ENCODE data around the gene PHLDB2. TPM values are rescaled to one million over a fixed set of nuclear protein-coding genes. Genes with fewer than 3 reads are reported as not detected.

PHLDB2 gene
- total and polyA plus RNA-seq, 10 of the 15 experiments (the other 5 are each of a cell fraction or from before 2014, with no cell fraction given): 0.03 to 0.67 (median 0.40) TPM

DNA sequence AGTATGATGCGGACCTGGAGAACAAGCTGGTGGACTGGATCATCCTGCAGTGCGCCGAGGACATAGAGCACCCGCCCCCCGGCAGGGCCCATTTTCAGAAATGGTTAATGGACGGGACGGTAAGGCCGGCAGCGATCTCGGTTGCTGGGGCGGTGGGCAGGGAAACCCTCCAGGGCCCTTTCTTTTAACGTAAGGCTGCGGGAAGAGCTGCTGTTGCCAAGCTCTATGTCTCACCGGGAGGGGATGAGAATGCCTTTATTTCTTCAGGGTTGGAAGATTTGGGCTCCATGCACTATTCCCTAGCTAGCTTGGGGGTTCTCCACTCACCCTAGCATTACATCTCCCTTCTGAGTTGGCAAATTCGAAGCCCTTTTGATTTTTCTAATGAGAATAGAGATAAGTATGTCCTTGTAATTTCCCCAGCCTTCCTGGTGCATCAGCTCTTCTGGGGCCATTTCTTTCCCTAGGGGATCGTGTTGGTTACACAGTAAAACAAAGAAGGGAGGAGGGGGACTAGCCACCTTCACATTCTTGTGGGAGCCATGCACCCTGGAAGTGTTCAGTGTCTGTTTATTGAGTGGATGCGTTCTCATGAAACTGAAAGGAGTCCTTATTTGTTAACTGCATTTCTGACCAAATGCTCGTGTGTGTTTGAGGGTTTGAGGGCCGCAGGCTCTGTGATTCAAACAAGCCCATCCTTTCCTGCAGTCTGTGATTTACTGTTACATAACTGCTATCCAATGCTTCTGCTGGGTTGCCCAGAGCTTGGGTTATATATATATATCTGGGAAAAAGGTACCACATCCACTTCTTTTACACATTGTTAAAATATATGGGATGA, 140.6 kb downstream of the PHLDB2 start:
- no peaks in the 10 kb centered on the region for H3K9me3 ChIP-seq (replicated peaks; ENCODE audit: control insufficient read depth, insufficient read depth, low read length)
- ChIA-PET CTCF (interaction anchor here (0.7 to 15.4 kb wide), 7 partner anchors 8 to 280 kb away, joined by 3 to 467 read pairs (median 7); no protein-coding TSS in a partner anchor), POLR2A (no interaction called here), RAD21 (ENCODE audit: unreplicated experiment) (interaction anchor here (1.0 to 5.0 kb wide), 4 partner anchors 10 to 17 kb away, joined by 3 to 31 read pairs (median 14); no protein-coding TSS in a partner anchor), SMC1A (ENCODE audit: uncharacterized antibody, unreplicated experiment) (interaction anchor here (0.7 to 21.1 kb wide), 5 partner anchors 9 to 284 kb away, joined by 3 to 417 read pairs (median 18); no protein-coding TSS in a partner anchor)
- in situ Hi-C loops (cut with MboI) (no loop called here), intact Hi-C loops (cut with micrococcal nuclease; ENCODE audit: unreplicated experiment) (no loop called here)
- WGBS (ENCODE audit: insufficient coverage, insufficient replicate concordance, low lambda C conversion rate, missing lambda C conversion rate): 65% methylated on average over 19 of the region's 19 CpGs
- peak overlapping the region; percentile 89 for H3K4me2 ChIP-seq (ENCODE audit: control insufficient read depth, insufficient read depth)
- TF ChIP-seq YY1 (IDR thresholded peaks at IDR 0.05; ENCODE audit: low read depth, low read length): no peak
- TF ChIP-seq MEF2B (IDR thresholded peaks at IDR 0.05; ENCODE audit: partially characterized antibody, poor library complexity, severe bottlenecking): peak; percentile 63
- H2AFZ ChIP-seq (ENCODE audit: control insufficient read depth, low read depth, low read length): peak overlapping the region; percentile 85
- FAIRE-seq: no peak
- peak overlapping the region; percentile 66 for H3K4me3 ChIP-seq
- H3K9ac ChIP-seq (ENCODE audit: control insufficient read depth, insufficient read depth, low read length): peak overlapping the region; percentile 43
- peaks cover 0 to 2% of the 10 kb centered on the region in 2 experiments; a peak in 3 of 4 replicates for H3K27me3 ChIP-seq (replicated peaks in 1 of 2; ENCODE audit: control insufficient read depth in 2 of 2, insufficient read depth in 2 of 2, low read length in 1 of 2)
- no peak for DNase-seq (ENCODE audit: low read depth, low spot score)
- no peaks in the 10 kb centered on the region for H4K20me1 ChIP-seq (ENCODE audit: control insufficient read depth, insufficient read depth)
- ATAC-seq: peak; percentile 15; the same call in 2 of the 3 replicates
- H3K4me1 ChIP-seq (ENCODE audit: control insufficient read depth, insufficient read depth, low read length): peaks cover 6% of the 10 kb centered on the region; the same call in 1 of the 2 replicates
- H3K36me3 ChIP-seq (ENCODE audit: control insufficient read depth in 2 of 2, insufficient read depth in 2 of 2, low read length in 1 of 2): no peaks in the 10 kb centered on the region
- H3K79me2 ChIP-seq (ENCODE audit: control insufficient read depth, insufficient read depth, low read length): no peaks in the 10 kb centered on the region
- BruUV-seq (replicated peaks): no TSS peak
- H3K27ac ChIP-seq (ENCODE audit: control insufficient read depth, insufficient read depth): no peak overlapping the region

- no peaks in the 10 kb centered on the region for H3K36me3 ChIP-seq (ENCODE audit: control insufficient read depth in 2 of 2, insufficient read depth in 2 of 2, low read length in 1 of 2)
- ATAC-seq (no peak), FAIRE-seq (no peak), DNase-seq (ENCODE audit: low read depth, low spot score) (no peak)
- H3K4me2 ChIP-seq (ENCODE audit: control insufficient read depth, insufficient read depth): no peak overlapping the region
- intact Hi-C loops (cut with micrococcal nuclease; ENCODE audit: unreplicated experiment): no loop called here
- no peak overlapping the region for H2AFZ ChIP-seq (ENCODE audit: control insufficient read depth, low read depth, low read length)
- ChIA-PET CTCF (interaction anchor here (0.8 to 15.4 kb wide), 7 partner anchors 9 to 43 kb away, joined by 3 to 467 read pairs (median 15); no protein-coding TSS in a partner anchor), POLR2A (no interaction called here), SMC1A (ENCODE audit: uncharacterized antibody, unreplicated experiment) (interaction anchor here (1.1 to 21.1 kb wide), 4 partner anchors 9 to 285 kb away, joined by 5 to 417 read pairs (median 47); partner anchors contain the start of gene ABHD10), RAD21 (ENCODE audit: unreplicated experiment) (interaction anchor here (3.7 to 5.0 kb wide), 2 partner anchors 11 to 12 kb away, joined by 19 to 31 read pairs; no protein-coding TSS in a partner anchor)
- peaks cover 6% of the 10 kb centered on the region; the same call in 1 of the 2 replicates for H3K4me1 ChIP-seq (ENCODE audit: control insufficient read depth, insufficient read depth, low read length)
- H3K79me2 ChIP-seq (ENCODE audit: control insufficient read depth, insufficient read depth, low read length): no peaks in the 10 kb centered on the region
- 69% methylated on average over 5 of the region's 5 CpGs for WGBS (ENCODE audit: insufficient coverage, insufficient replicate concordance, low lambda C conversion rate, missing lambda C conversion rate)
- H3K27me3 ChIP-seq (replicated peaks in 1 of 2; ENCODE audit: control insufficient read depth in 2 of 2, insufficient read depth in 2 of 2, low read length in 1 of 2): peaks cover 0 to 2% of the 10 kb centered on the region in 2 experiments; a peak in 3 of 4 replicates
- H3K9ac ChIP-seq (ENCODE audit: control insufficient read depth, insufficient read depth, low read length): no peak overlapping the region
- in situ Hi-C loops (cut with MboI): no loop called here
- no peak overlapping the region for H3K27ac ChIP-seq (ENCODE audit: control insufficient read depth, insufficient read depth)
- no peak overlapping the region for H3K4me3 ChIP-seq
- no TSS peak for BruUV-seq (replicated peaks)
- H3K9me3 ChIP-seq (replicated peaks; ENCODE audit: control insufficient read depth, insufficient read depth, low read length): no peaks in the 10 kb centered on the region
- H4K20me1 ChIP-seq (ENCODE audit: control insufficient read depth, insufficient read depth): no peaks in the 10 kb centered on the region
- no peak for TF ChIP-seq RCOR1 (conservative IDR thresholded peaks at IDR 0.05; ENCODE audit: low read depth, low read length)
Measured at GRCh38 chr3:112000367-112000771, 141.3 kb downstream of the PHLDB2 start.
